Measurements from ENCODE around the gene VASH2.
"Not testable (repeated sequence)": the region's sequence is repeated elsewhere in the genome, so short reads cannot be mapped to it uniquely, and the experiment has no call there.

VASH2 gene

GRCh38 chr1:212954514-212954913 lies 4.2 kb downstream of the VASH2 start:
- in situ Hi-C loops (cut with MboI; ENCODE audit: low sequenced_read_pairs), result no loop called here

DNA sequence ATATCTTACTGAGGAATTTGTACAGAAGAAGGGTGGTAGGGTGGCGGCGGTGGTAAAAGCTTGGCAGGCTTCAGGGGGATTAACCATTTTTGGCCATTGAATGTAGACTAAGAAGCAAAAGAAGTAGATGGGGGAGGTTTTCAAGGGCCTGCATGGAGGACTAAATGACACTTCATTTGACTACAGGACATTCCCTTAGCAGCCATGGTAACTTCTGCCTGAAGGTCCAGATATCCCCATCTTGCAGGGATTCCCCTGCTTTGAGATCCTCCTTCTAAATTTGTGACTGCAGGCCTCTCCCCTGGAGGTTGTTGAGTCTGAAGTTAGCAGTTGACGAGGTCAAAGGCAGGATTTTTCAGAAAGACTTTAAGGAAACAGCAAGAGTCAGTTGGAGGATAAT lies 4.8 kb downstream of the VASH2 start:
- in situ Hi-C loops (cut with MboI; ENCODE audit: low sequenced_read_pairs), result no loop called here

DNA sequence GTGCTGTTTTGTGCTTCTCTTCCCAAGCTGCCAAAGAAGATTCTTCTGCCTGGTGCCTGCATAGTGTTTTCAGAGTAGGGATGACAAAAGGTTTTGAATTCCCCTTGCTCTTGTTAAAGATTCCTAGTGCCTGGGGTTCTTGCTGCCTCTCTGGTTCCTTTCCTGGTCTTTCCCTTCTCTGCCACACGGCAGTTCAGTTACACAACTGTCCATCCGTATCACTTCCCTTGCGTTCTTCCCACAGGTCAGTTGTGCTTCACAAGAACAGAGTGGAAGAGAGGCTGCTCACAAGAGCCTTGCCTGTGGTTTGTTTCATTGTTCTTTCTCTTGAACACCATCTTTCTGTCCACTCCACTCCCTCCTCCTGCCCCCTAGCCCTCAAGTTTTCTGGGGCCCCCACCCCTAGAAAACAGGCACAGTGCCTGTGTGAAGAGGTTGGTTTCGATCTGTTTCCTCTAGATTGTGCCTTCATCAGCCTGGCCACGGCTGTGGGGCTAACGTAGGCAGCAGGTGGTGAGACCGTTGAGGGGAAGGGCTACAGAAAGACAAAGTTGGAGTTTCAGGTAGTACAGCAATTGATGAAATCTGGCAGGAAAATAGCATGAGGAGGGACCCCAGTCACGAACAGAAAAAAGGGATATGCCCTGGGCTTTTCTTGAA lies 5.8 kb downstream of the VASH2 start:
- in situ Hi-C loops (cut with MboI; ENCODE audit: low sequenced_read_pairs), result no loop called here

DNA sequence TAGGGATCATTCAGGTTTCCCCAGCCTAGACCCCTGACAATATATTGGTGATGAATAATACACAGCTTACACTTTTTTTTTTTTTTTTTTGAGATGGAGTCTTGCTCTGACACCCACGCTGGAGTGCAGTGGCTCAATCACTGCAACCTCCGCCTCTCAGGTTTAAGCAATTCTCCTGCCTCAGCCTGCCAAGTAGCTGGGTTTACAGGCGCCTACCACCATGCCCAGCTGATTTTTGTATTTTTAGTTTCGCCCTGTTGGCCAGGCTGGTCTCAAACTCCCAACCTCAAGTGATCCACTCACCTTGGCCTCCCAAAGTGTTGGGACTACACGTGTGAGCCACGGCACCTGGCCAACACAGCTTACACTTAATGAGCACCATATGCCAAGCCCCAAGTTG lies 7.2 kb downstream of the VASH2 start:
- in situ Hi-C loops (cut with MboI; ENCODE audit: low sequenced_read_pairs), result no loop called here

DNA sequence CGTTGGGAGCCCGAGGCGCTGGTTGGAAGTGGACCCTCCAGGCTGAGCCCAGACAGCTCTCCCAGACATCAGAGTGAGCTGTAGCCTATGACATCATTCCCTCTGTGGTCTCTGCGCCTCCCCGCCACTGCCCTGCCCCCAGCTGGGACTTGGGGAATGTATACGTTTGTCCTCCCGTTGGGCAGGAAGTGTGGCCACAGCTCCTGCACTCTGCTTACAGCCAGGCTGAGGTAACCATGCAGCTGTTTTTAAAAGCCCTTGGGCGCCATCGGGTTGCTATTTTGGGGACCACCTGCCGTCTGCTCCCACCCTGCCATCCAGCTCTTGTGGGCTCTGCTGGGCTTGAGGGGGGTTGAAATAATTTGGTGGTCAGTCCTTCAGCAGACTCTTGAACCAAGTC lies 7.8 kb downstream of the VASH2 start:
- in situ Hi-C loops (cut with MboI; ENCODE audit: low sequenced_read_pairs), result no loop called here

GRCh38 chr1:212959266-212960220 lies 9.2 kb downstream of the VASH2 start:
- in situ Hi-C loops (cut with MboI; ENCODE audit: low sequenced_read_pairs), result no loop called here

GRCh38 chr1:212960932-212961331 lies 10.6 kb downstream of the VASH2 start:
- in situ Hi-C loops (cut with MboI; ENCODE audit: low sequenced_read_pairs), result no loop called here

GRCh38 chr1:212962509-212962908 lies 12.2 kb downstream of the VASH2 start:
- in situ Hi-C loops (cut with MboI; ENCODE audit: low sequenced_read_pairs), result no loop called here

DNA sequence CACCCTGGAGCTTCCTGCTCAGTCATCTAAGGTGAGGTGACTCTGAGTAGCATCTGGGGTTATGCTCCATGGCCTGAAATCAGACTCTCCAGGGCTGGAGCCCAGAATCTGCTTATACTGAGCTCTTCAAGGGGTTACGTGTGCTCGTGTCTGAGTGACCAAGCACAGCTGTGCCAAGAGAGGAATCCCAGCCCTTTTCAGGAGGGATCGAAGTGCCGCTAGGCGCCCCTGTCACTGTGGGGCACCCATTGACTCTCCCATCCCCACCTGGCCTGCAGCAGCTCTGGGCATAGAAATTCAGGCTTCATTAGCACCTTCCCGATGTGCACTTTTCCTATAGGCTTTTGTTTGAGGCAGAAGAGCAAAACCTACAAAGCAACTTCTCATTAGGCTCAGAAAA lies 13.8 kb downstream of the VASH2 start:
- in situ Hi-C loops (cut with MboI; ENCODE audit: low sequenced_read_pairs), result no loop called here

DNA sequence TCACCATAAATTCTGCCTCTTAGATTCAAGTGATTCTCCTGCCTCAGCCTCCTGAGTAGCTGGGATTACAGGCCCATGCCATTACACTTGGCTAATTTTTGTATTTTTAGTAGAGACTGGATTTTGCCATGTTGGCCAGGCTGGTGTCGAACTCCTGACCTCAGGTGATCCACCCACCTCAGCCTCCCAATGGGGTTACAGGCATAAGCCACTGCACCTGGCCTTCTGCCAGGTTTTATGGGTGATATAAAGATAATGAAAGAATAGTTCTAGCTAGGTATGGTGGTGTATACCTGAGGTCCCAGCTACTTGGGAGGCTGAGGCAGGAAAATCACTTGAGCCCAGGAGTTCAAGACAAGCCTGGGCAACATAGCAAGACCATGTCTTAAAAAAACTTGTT lies 14.7 kb downstream of the VASH2 start:
- in situ Hi-C loops (cut with MboI; ENCODE audit: low sequenced_read_pairs), result not testable (repeated sequence)

GRCh38 chr1:212966616-212967015 lies 16.3 kb downstream of the VASH2 start:
- in situ Hi-C loops (cut with MboI; ENCODE audit: low sequenced_read_pairs), result no loop called here

DNA sequence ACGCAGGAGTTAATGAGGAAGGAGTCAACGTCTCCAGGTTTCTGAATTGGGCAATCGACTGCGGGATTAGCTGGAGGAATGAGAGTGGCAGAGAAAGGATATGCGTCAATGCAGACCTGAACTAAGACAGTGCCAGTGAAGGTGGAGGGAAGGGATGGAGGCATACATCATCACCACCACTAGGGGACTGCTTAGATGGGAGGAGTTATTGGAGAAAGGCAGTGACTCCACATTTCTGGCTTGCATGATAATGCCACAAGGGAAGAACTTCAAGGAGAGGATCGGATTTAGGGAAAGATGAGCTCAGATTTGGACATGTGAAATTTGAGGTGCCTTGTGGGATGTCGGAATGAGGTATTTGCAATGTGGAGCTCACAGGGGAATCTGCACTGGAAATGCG lies 17.5 kb downstream of the VASH2 start:
- in situ Hi-C loops (cut with MboI; ENCODE audit: low sequenced_read_pairs), result no loop called here

DNA sequence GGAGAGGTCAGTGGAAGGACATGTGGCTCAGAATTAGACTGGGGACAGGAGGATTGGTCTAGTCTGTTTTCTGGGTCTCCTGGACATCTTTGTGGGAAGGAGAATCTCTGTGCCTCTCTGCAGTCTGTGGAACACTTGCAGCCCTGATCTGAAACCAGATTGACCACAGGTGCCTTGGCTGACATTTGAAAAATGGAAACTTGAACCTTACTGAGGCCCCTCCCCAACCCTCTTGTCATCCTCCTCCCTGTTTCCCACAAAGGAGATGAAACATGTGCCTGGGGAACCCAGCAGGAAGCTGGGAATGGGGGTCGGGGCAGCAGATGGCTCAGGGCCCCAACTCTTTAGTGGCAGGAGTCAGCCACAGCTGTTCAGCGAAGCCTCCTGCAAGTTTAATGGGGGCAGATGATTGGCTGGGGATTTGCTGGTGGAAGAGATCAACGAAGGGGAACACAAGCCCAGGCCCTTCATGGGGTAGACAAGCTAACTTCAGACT lies 18.1 kb downstream of the VASH2 start:
- in situ Hi-C loops (cut with MboI; ENCODE audit: low sequenced_read_pairs), result no loop called here

- in situ Hi-C loops (cut with MboI; ENCODE audit: low sequenced_read_pairs), result no loop called here
These were observed 19.7 kb downstream of the VASH2 start for GRCh38 chr1:212970085-212970484.

- in situ Hi-C loops (cut with MboI; ENCODE audit: low sequenced_read_pairs), result no loop called here
These were observed 21.0 kb downstream of the VASH2 start for GRCh38 chr1:212971312-212971711.

DNA sequence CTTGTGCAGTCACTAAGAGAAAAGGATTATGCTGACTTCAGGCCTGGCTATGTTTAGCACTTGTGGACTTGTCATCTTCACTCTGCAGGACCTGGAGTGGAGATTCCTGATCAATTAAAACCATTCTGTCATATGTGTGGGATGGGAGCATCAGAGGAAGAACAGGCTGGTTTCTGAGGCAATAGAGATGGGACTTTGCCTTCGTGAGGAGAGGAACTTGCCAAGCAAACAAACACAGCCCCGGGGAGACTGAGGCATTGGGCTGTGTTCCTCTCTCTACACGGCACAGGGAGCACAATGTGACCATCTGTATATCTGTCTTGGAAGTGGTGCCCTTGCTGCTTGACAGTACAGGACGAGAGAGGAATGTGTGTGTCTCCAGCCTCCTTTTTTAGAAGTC lies 23.1 kb downstream of the VASH2 start:
- in situ Hi-C loops (cut with MboI; ENCODE audit: low sequenced_read_pairs), result no loop called here

DNA sequence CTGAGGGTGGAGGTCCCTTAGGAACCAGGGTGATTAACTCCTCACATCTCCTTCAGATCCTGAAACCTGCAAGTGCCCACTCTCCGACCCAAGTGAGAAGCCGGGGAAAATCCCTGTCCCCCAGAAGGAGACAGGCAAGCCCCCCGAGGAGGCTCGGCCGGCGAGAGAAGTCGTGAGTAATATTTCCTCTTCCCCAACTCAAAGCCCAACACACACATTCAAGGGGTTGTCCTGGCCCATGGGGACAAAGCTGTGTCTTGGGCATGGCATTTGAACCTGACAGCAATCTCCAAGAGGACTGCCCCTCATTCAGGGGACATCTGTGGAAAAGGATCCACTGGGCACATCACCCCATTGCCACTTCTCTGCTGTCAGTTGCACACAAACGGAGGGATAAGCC lies 23.6 kb downstream of the VASH2 start:
- in situ Hi-C loops (cut with MboI; ENCODE audit: low sequenced_read_pairs), result no loop called here

DNA sequence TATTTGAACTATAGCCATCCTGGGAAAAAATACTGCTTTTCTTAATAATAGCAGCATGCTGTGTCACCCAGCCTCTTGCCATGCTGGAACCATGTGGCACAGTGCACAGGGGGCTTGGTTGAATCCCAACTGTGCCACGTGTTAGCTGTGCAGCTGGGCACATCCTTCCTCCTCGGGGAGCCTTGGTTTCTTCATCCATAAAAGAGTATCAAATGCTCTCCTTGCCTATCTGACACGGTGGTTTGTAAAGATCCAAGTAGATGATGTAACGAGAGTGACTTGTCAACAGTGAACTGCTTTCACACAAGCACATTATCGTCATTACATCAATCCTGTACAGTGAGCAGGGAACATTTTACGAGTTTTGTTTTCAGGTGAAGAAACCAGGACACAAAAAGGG lies 24.4 kb downstream of the VASH2 start:
- in situ Hi-C loops (cut with MboI; ENCODE audit: low sequenced_read_pairs), result loop anchor here (25.0 kb wide), 2 partner anchors 312 to 912 kb away; no protein-coding TSS in a partner anchor

GRCh38 chr1:212975111-212975918 lies 25.0 kb downstream of the VASH2 start:
- in situ Hi-C loops (cut with MboI; ENCODE audit: low sequenced_read_pairs), result loop anchor here (25.0 kb wide), 2 partner anchors 313 to 913 kb away; no protein-coding TSS in a partner anchor

DNA sequence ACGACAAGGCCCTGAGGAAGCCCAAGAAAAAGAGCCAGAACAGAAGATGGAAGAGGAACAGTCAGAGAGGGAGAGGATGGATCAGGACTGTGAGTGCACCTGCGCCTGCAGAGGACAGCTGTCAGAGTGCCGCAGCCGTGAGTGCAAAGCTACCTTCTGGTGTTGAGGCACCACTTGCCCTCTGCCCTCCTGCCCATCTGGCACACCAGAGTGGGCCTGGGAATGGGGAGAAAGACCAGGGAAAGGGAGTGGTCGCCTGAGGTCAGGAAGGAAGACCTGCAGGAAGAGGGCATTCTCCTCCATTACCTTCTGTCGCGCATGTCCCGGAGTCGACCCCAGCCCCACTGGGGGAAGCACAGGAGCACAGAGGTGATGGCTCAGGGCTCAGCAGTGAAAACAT lies 26.2 kb downstream of the VASH2 start:
- in situ Hi-C loops (cut with MboI; ENCODE audit: low sequenced_read_pairs), result loop anchor here (25.0 kb wide), 2 partner anchors 314 to 914 kb away; no protein-coding TSS in a partner anchor

Measured in HL-60/S4 treated with retinoic acid at 250 ng/mL for 4 days and 3 days (cell line).